ENCODE data around the gene S1PR1. TPM values are rescaled to one million over a fixed set of nuclear protein-coding genes. Genes with fewer than 3 reads are reported as not detected.
"Not testable (repeated sequence)": the region's sequence is repeated elsewhere in the genome, so short reads cannot be mapped to it uniquely, and the experiment has no call there.

Gene S1PR1
- total RNA-seq, 4 donors from 2014 or later: 28.8 to 54.3 (median 47.5) TPM

DNA sequence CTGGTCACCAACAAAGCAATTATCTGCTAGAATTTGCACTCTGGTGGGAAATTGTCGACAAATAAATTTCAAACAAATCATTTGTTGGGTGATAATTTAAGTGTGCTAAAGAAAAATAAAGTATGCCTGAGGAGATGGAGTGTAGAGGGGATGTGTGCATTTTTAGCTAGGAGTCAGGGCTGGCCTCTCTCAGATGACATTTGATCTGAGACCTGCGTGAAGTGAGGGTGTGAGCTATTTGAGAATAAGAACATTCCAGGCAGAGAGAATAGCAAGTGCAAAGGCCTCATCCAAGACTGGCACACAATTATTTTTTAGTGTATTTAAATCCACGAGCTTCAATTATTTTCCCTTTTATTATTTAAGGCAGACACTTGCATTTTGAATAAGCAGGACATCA is 19.7 kb upstream of the S1PR1 start:
- H3K4me3 ChIP-seq: no peak overlapping the region
- H3K36me3 ChIP-seq: no peaks in the 10 kb centered on the region
- H3K9me3 ChIP-seq: no peaks in the 10 kb centered on the region
- ATAC-seq: no peak
- H3K27me3 ChIP-seq: no peaks in the 10 kb centered on the region
- no peak overlapping the region for H3K27ac ChIP-seq
- TF ChIP-seq, protein P1, sequence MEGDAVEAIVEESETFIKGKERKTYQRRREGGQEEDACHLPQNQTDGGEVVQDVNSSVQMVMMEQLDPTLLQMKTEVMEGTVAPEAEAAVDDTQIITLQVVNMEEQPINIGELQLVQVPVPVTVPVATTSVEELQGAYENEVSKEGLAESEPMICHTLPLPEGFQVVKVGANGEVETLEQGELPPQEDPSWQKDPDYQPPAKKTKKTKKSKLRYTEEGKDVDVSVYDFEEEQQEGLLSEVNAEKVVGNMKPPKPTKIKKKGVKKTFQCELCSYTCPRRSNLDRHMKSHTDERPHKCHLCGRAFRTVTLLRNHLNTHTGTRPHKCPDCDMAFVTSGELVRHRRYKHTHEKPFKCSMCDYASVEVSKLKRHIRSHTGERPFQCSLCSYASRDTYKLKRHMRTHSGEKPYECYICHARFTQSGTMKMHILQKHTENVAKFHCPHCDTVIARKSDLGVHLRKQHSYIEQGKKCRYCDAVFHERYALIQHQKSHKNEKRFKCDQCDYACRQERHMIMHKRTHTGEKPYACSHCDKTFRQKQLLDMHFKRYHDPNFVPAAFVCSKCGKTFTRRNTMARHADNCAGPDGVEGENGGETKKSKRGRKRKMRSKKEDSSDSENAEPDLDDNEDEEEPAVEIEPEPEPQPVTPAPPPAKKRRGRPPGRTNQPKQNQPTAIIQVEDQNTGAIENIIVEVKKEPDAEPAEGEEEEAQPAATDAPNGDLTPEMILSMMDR (IDR thresholded peaks at IDR 0.05 in 4 of 5, conservative IDR thresholded peaks at IDR 0.05 in 1 of 5): no peak
- no peak for TF ChIP-seq POLR2A (IDR thresholded peaks at IDR 0.05)
- intact Hi-C loops (cut with DNase I; ENCODE audit: low total_unique reads): no loop called here
- in situ Hi-C loops (cut with MboI; ENCODE audit: low sequenced_read_pairs in 4 of 4): no loop called here
- no peak for DNase-seq
- H3K4me1 ChIP-seq: no peaks in the 10 kb centered on the region

GRCh38 chr1:101218968-101219367 is 17.9 kb upstream of the S1PR1 start:
- H3K36me3 ChIP-seq; H3K4me1 ChIP-seq; intact Hi-C loops (cut with DNase I; ENCODE audit: low total_unique reads); H3K4me3 ChIP-seq; ATAC-seq; H3K9me3 ChIP-seq; H3K27me3 ChIP-seq; DNase-seq; in situ Hi-C loops (cut with MboI; ENCODE audit: low sequenced_read_pairs in 4 of 4); H3K27ac ChIP-seq: not testable (repeated sequence)

DNA sequence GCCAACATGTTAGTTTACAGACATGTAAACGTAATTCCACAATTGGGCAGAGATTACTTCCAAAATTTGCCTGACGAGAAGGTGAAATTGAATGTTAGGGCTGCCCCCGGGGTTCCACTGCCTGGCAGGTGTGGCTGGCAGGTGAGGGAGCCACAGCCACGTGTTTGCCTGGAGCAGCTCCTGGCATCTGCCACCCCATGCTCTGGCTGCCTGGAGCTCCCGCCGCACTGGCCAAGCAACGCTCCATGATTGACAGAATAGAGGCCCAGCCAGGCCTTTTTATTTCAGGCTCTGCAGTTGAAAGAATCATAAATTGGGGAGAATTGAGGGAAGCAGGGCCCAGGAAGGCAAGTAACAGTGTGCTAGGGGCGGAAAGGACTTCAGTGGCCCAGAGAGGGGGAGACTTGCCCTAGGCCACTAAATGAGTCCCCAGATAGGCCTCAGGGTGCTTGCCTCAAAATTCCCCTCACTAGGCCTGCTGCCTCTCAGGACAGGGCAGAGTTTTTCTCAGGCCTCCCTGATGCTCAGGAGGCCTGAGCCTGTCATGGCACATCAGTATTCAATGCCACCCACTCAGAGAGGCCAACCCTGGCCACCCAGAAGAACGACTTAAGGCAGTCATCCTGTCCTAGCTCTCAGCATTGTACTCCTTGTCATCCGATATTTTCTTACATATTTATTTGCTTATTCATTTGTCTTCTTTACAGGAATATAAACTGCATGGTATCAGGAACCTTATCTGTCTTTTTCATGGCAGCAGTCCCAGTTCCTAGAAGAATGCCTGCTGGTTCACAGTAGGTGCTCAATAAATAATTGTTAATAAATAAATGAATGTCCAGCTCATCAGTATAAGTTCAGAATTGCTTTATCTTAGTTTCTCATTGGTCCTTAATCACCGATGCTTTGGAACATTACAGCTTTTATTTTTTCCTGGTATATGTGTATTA is 16.6 kb upstream of the S1PR1 start:
- Histone ChIP-seq H3K4me1 (no peaks in the 10 kb centered on the region), H3K27ac (no peak overlapping the region), H3K4me3 (no peak overlapping the region), H3K27me3 (no peaks in the 10 kb centered on the region), H3K9me3 (no peaks in the 10 kb centered on the region), H3K36me3 (no peaks in the 10 kb centered on the region)
- ATAC-seq: no peak
- DNase-seq: no peak
- no peak for TF ChIP-seq POLR2A (IDR thresholded peaks at IDR 0.05)
- TF ChIP-seq, protein P1 (IDR thresholded peaks at IDR 0.05 in 4 of 5, conservative IDR thresholded peaks at IDR 0.05 in 1 of 5): no peak
- intact Hi-C loops (cut with DNase I; ENCODE audit: low total_unique reads): no loop called here
- in situ Hi-C loops (cut with MboI; ENCODE audit: low sequenced_read_pairs in 4 of 4): no loop called here

DNA sequence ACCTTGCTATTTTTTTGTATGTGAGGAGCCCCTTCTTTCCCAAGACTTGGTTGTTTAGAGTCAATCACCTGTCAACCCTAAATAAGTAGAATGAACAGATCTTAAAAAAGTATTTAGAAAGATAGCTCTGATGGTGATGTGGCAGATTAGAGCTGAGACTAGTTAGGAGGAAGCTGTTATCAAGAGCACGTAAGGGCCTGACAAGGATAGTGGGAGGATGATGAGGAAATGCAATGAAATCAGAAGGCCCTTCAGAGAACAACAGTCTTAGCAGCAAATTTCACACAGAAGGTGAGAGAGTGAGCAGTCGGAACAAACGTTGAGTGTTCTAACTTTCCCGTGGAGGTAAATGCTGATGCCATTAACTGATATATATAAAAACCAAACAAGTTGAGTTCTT is 15.9 kb upstream of the S1PR1 start:
- H3K9me3 ChIP-seq: no peaks in the 10 kb centered on the region
- DNase-seq (no peak), ATAC-seq (no peak)
- no peaks in the 10 kb centered on the region for H3K27me3 ChIP-seq
- intact Hi-C loops (cut with DNase I; ENCODE audit: low total_unique reads) (no loop called here), in situ Hi-C loops (cut with MboI; ENCODE audit: low sequenced_read_pairs in 4 of 4) (no loop called here)
- TF ChIP-seq POLR2A (IDR thresholded peaks at IDR 0.05): no peak
- TF ChIP-seq, protein P1 (IDR thresholded peaks at IDR 0.05 in 4 of 5, conservative IDR thresholded peaks at IDR 0.05 in 1 of 5): no peak
- H3K36me3 ChIP-seq: no peaks in the 10 kb centered on the region
- H3K4me3 ChIP-seq: no peak overlapping the region
- H3K4me1 ChIP-seq: no peaks in the 10 kb centered on the region
- no peak overlapping the region for H3K27ac ChIP-seq

- no peak overlapping the region for H3K4me3 ChIP-seq
- H3K4me1 ChIP-seq: no peaks in the 10 kb centered on the region
- no peak overlapping the region for H3K27ac ChIP-seq
- no peaks in the 10 kb centered on the region for H3K27me3 ChIP-seq
- intact Hi-C loops (cut with DNase I; ENCODE audit: low total_unique reads) (no loop called here), in situ Hi-C loops (cut with MboI; ENCODE audit: low sequenced_read_pairs in 4 of 4) (no loop called here)
- ATAC-seq (no peak), DNase-seq (no peak)
- no peaks in the 10 kb centered on the region for H3K9me3 ChIP-seq
- TF ChIP-seq, protein P1 (IDR thresholded peaks at IDR 0.05 in 4 of 5, conservative IDR thresholded peaks at IDR 0.05 in 1 of 5): no peak
- no peak for TF ChIP-seq POLR2A (IDR thresholded peaks at IDR 0.05)
- H3K36me3 ChIP-seq: no peaks in the 10 kb centered on the region
Observed at GRCh38 chr1:101221945-101222429, 14.8 kb upstream of the S1PR1 start.

All from gastrocnemius medialis (tissue), 4 donors.